A673 (cell line): ENCODE results near the gene MRPL37. TPM values are rescaled to one million over a fixed set of nuclear protein-coding genes. Genes with fewer than 3 reads are reported as not detected.
A peak's percentile ranks its signal among the peaks of the same experiment; 100 is the strongest.

Source experiments
- BruUV-seq: library from RNA; stranded (reverse); fragments of 400-500 nt; replicated peaks from 2 replicates; lab custom pipeline; 2021; lab: Mats Ljungman, UMichigan
- CTCF ChIA-PET: fragments of 300-600 bp; sonication (Branson Sonifier 250); formaldehyde crosslinking; loops from one replicate; lab custom pipeline; 2022; ENCODE audit warnings: antibody characterized with exemption; lab: Charles Lee
- POLR2A ChIA-PET: fragments of 300-600 bp; sonication (Branson Sonifier 250); formaldehyde crosslinking; loops from one replicate; lab custom pipeline; 2022; ENCODE audit warnings: antibody characterized with exemption; ENCODE audit not compliant: low non-redundant PET; lab: Charles Lee
- DNase-seq: peaks from one replicate; pipeline ENCODE4 v3.0.0-alpha.2; 2015; ENCODE audit warnings: low spot score
- H3K27ac ChIP-seq: fragments of 200-600 bp; sonication (generic); 2 replicates; pipeline ENCODE4 v1.5.1; 2016; ENCODE audit warnings: mixed run types, low read depth, mild to moderate bottlenecking, mixed read lengths, antibody characterized with exemption, low read length; ENCODE audit not compliant: poor library complexity, severe bottlenecking
- H3K27me3 ChIP-seq: fragments of 200-600 bp; sonication (generic); replicated peaks from 2 replicates; pipeline ENCODE4 v1.6.1; 2017; ENCODE audit warnings: mixed run types, low read depth, mild to moderate bottlenecking, mixed read lengths, antibody characterized with exemption, low read length; ENCODE audit not compliant: insufficient read depth, poor library complexity
- H3K36me3 ChIP-seq: fragments of 200-600 bp; sonication (generic); 2 replicates; pipeline ENCODE4 v1.6.1; 2016; ENCODE audit warnings: mixed run types, mild to moderate bottlenecking, mixed read lengths, antibody characterized with exemption, low read length; ENCODE audit not compliant: insufficient read depth, poor library complexity, severe bottlenecking
- H3K4me1 ChIP-seq: fragments of 200-600 bp; sonication (generic); 2 replicates; pipeline ENCODE4 v1.6.1; 2017; ENCODE audit warnings: mixed run types, mild to moderate bottlenecking, mixed read lengths, antibody characterized with exemption, low read length; ENCODE audit not compliant: insufficient read depth, poor library complexity, severe bottlenecking
- H3K4me3 ChIP-seq: fragments of 200-600 bp; sonication (generic); 2 replicates; pipeline ENCODE4 v1.5.1; 2016; ENCODE audit warnings: low read depth, mixed run types, mild to moderate bottlenecking, mixed read lengths, low read length; ENCODE audit not compliant: poor library complexity, severe bottlenecking
- H3K9me3 ChIP-seq: fragments of 200-600 bp; sonication (generic); 2 replicates; pipeline ENCODE4 v1.6.1; 2016; ENCODE audit warnings: mixed run types, low read depth, mild to moderate bottlenecking, mixed read lengths, antibody characterized with exemption, low read length; ENCODE audit not compliant: poor library complexity, severe bottlenecking
- EZH2 ChIP-seq: fragments of 200-600 bp; sonication (generic); IDR thresholded peaks from 2 replicates; pipeline ENCODE4 v1.6.1; 2017; ENCODE audit warnings: borderline replicate concordance, low read depth, mild to moderate bottlenecking, mixed read lengths, antibody characterized with exemption, low read length; ENCODE audit not compliant: poor library complexity, severe bottlenecking
- intact Hi-C: fragments of 100-400 bp; cut with micrococcal nuclease; formaldehyde crosslinking; loops from one replicate; pipeline ENCODE4 v1.10.0; 2022; ENCODE audit not compliant: unreplicated experiment
- total RNA-seq: library from RNA; stranded (reverse); gene quantifications from 2 replicates; pipeline ENCODE4 v1.2.3, GENCODE V29; 2021
- TF ChIP-seq, protein P1 (sequence below): fragments of 300-800, 200-600 bp; sonication (generic); conservative IDR thresholded peaks from 2 replicates; pipeline ENCODE4 v1.5.1; 2017; ENCODE audit warnings: low read depth, mild to moderate bottlenecking, antibody characterized with exemption, low read length, moderate library complexity, mixed read lengths

MRPL37 gene
- total RNA-seq, 1 experiment from 2014 or later: 90.3 TPM

DNA sequence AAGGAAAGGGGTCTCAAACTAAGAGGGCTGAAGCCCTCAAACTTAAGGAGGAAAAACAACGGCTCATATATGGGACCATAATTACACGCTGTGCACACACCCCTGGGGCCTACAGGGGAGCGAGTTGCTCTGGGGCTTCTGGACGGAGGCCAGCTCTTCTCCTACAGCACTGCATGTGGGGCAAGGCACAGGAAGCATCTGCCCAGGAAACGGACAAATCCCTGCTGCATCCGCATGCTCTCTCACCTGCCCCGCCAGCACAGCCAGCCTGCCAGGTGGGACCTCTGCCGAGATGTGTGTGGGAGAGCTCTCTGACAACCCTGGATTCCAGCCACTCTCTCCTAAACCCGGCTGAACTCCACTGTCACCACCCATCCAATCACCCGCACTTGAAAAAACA, 54.1 kb downstream of the MRPL37 start:
- no peak for TF ChIP-seq EZH2
- TF ChIP-seq, protein P1, sequence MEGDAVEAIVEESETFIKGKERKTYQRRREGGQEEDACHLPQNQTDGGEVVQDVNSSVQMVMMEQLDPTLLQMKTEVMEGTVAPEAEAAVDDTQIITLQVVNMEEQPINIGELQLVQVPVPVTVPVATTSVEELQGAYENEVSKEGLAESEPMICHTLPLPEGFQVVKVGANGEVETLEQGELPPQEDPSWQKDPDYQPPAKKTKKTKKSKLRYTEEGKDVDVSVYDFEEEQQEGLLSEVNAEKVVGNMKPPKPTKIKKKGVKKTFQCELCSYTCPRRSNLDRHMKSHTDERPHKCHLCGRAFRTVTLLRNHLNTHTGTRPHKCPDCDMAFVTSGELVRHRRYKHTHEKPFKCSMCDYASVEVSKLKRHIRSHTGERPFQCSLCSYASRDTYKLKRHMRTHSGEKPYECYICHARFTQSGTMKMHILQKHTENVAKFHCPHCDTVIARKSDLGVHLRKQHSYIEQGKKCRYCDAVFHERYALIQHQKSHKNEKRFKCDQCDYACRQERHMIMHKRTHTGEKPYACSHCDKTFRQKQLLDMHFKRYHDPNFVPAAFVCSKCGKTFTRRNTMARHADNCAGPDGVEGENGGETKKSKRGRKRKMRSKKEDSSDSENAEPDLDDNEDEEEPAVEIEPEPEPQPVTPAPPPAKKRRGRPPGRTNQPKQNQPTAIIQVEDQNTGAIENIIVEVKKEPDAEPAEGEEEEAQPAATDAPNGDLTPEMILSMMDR: no peak
- intact Hi-C loops: no loop called here
- ChIA-PET POLR2A (no interaction called here), CTCF (no interaction called here)
- DNase-seq: peak; percentile 29
- H3K27me3 ChIP-seq: no peaks in the 10 kb centered on the region
- H3K4me3 ChIP-seq: no peak overlapping the region
- no peaks in the 10 kb centered on the region for H3K36me3 ChIP-seq
- BruUV-seq: no TSS peak
- peaks cover 6% of the 10 kb centered on the region for H3K4me1 ChIP-seq
- no peak overlapping the region for H3K27ac ChIP-seq
- H3K9me3 ChIP-seq: no peaks in the 10 kb centered on the region

DNA sequence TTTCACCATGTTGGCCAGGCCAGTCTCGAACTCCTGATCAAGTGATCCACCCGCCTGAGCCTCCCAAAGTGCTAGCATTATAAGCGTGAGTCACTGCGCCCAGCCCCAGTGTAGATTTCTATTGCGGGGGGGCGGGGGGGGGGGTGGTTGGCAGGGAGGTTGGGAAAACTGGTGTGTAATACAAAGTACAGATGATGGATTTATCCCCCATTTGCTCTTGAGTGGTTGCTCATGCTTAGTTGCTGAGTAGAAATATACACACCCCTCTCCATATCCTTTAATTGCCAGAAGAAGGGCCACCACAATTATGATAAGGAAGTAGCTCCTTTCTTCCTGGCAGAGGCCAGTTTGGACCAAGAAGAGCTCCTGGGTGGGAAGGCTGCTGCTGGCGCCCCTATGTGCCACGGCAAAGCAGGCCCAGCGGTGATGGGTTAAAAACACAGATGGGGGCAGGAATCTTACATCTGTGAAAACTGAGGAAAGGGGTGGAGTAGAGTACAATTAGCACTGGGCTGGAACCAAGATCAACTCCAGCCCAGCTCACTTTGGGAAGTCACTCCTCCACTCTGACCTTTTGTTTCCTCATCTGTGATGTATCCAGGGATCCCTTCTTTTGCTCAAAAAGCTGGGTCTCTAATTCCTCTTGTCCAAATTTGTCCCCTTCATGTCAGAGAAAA, 55.2 kb downstream of the MRPL37 start:
- peaks cover 6% of the 10 kb centered on the region for H3K4me1 ChIP-seq
- ChIA-PET CTCF (no interaction called here), POLR2A (no interaction called here)
- H3K4me3 ChIP-seq: no peak overlapping the region
- no peak for DNase-seq
- intact Hi-C loops: no loop called here
- H3K27me3 ChIP-seq: no peaks in the 10 kb centered on the region
- no peak overlapping the region for H3K27ac ChIP-seq
- BruUV-seq: no TSS peak
- no peaks in the 10 kb centered on the region for H3K9me3 ChIP-seq
- H3K36me3 ChIP-seq: no peaks in the 10 kb centered on the region
- TF ChIP-seq, protein P1: no peak
- no peak for TF ChIP-seq EZH2

DNA sequence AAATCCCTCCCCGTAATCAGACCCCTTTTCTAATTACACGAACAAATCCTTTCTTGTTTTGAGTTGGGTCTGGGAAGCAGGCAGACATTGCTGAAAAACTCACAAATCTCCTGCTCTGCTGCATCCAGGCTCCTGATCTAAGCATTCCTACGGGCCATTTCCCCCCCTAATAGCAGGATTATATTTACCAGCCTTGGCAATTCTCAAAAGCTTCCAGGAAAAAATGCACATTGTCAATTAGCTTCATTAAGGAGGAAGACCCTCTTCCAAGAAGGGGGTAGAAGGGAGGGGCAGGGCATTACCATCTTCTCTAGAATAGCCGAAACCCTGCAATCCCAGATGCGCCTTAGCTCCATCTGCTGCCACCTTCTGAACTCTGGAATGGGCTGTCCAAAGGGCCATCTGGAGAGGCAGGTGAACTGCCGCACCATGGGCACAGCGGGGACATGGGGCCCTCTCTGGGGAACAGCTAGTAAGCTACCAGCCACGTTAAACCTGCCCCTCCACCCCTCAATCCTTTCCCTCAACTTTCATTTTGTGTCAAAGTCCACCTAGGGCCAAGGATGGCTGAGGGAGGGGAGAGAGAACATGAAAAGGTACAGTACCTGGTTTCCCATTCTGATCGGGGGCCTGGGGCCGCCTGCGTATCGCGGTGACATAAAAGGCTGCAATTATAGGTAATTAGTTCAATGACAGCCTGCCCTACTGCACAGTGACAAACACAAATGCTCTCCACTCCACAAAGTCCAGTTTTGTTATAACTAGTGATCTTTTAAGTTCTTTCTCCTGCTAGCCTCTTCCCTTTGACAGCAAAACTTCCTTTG, 56.8 kb downstream of the MRPL37 start:
- Histone ChIP-seq H3K27ac (no peak overlapping the region), H3K4me1 (peaks cover 6% of the 10 kb centered on the region), H3K9me3 (no peaks in the 10 kb centered on the region), H3K27me3 (no peaks in the 10 kb centered on the region), H3K4me3 (no peak overlapping the region), H3K36me3 (no peaks in the 10 kb centered on the region)
- no TSS peak for BruUV-seq
- POLR2A ChIA-PET: no interaction called here
- no peak for DNase-seq
- intact Hi-C loops: no loop called here
- TF ChIP-seq, protein P1: no peak
- no peak for TF ChIP-seq EZH2
- CTCF ChIA-PET: no interaction called here
